Measurements from ENCODE around the gene COL9A3.
"Not testable (repeated sequence)": the region's sequence is repeated elsewhere in the genome, so short reads cannot be mapped to it uniquely, and the experiment has no call there.

Gene COL9A3

DNA sequence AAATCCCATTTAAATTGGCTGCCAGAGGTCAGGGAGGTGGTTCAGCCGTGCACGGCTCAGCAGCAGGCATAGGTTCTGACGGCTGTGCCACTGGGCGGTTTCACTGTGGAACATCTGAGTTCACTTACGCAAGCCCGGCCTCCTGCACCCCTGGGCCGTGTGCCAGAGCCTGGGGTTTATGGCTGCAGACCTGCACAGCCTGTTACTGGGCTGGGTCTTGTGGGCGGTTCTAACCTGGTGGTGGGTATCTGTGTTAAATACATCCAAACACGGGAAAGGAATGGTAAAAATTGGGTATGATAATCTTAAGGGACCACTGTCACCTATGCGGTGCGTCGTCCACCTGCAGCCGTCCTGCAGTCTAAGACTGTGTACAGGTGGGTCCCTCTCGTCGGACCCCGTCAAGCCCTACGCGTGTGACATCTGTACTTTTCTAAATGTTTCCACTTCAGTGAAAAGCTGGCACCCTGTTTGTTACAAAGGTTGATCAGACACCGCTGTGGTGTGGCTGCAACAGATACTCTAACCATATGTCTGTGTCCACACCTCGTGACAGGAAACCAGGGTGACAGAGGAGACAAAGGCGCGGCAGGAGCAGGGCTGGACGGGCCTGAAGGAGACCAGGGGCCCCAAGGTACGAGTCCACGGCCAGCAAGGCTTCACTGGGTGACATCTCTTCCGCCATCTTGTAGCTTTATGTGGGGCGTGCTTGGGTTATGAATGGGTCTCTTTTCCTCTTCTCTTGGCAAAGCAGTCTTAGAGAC, 21.5 kb downstream of the COL9A3 start:
- DNase-seq = no peak

DNA sequence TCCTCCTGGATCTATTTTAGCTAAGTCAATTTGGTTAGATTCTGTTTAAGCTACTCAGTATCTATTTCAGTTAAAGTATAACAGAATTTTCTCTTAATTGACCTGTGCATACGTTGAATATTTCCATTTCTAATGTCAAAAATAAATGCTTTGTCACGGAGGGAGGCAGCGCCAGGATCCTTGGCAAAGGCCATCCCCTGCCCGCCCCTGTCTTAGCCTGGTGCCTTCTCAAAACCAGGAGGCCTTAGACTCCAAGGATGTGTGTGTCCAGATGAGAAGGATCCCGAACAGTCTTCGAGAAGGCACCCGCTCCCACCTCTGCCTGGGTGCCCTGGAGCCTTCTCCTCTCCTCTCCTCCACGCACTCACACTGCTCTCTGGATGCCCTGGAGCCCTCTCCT, 22.4 kb downstream of the COL9A3 start:
- no peak for DNase-seq

DNA sequence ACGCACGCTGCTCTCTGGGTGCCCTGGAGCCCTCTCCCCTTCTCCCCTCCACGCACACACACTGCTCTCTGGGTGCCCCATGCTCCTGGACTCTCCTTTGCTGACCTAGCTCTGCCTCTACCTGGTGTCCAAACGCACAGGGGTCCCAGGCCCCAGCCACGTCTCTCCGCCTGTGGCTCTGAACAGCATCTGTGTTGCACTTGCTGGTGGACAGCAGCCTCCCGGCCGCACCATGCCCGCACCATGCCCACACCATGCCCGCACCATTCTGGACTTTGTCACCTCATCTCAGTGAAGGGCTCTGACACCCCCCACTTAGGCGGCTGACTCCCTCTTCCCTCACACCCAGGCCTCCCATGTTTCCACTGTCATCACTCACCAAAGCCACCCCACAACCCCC, 23.0 kb downstream of the COL9A3 start:
- no peak for DNase-seq

DNA sequence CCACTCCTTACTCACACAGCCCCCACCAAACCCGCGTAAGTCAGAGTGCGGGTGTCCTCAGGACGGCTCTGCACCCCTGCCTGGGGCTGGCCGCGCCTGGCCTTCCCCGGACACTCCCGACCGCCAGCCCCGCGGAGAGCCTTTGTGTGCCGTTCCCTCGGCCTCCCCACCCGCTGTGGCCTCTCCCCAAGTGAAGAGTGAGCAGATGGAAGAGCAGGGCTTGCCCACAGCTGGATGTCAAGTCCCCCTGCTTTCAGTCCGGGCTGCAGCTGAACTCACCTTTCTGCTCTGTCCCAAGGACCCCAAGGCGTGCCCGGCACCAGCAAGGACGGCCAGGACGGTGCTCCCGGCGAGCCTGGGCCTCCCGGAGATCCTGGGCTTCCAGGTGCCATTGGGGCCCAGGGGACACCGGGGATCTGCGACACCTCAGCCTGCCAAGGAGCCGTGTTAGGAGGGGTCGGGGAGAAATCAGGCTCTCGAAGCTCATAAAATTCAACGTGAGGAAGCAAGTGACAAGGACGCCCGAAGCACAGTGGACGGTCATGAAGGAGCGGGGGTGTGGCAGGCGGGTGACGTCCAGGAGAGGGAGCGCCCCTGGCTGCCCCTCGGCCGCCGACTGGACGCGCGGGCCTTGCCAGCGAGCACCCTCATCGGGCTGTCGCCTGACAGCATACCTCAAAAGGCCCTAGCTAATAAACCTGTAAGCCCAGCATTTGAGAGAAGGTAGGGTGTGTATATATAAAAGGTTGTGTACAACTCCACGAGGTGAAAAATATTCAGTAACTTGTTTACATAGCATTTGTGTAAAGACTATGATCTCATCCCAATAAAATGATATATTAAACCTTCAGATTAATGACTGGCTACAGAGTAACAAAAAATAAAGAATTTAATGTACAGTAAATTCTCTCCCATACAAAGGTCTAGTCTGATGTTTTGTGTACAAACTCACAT, 23.7 kb downstream of the COL9A3 start:
- DNase-seq = no peak

DNA sequence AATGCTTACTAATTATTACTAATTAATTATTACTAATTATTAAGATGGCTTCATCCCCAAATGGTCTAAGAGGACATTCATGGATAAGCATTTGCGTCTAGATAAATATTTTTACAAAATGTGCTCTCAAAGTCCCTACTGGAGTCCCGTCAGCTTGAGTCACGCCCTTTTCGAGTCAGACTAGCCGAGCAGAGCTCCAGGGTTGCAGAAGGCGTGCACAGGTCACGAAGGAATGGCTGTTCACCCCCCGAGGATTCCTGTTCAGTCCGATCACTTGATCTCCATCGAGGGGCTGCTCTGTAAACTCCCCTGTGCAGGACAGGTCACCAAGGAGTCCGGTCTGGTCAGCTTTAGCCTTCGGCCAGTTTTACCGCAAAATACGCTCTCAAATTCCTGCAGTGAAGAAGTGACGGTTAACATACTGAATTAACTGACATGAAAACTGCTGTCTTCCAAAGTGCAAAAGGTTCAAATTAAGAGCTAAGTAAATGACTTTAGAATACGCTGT, 24.9 kb downstream of the COL9A3 start:
- DNase-seq = no peak

DNA sequence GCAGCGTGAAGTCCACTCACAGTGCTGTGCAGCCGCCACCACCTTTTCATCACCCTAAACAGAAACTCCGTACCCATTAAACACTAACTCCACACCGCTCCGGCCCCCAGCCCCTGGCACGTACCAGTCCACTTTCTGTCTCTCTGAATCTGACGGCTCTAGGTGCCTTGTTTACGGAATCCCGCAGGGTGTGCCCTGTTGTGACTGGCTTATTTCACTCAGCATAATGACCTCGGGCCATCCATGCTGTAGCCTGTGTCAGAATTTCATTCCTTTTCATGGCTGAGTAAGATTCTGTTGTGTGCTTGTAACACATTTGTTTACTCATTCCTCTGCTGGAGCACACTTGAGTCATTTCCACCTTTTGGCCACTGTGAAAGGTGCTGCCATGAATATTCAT, 26.8 kb downstream of the COL9A3 start:
- DNase-seq = no peak

DNA sequence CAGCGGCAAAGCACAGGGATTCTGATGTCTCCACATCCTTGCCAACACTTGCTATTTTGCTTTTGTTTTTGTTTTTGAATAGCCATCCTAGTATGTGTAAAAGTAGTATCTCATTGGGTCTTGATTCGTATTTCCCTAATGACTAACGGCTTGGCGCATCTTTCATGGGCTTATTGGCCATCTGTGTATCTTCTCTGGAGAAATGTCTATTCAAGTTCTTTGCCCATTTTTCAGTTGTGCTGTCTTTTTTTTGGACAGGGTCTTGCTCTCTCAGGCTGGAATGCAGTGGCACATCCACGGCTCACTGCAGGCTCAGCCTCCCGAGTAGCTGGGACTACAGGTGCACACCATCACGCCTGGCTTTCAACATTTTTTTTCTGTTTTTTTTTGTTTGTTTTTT, 27.3 kb downstream of the COL9A3 start:
- no peak for DNase-seq

DNA sequence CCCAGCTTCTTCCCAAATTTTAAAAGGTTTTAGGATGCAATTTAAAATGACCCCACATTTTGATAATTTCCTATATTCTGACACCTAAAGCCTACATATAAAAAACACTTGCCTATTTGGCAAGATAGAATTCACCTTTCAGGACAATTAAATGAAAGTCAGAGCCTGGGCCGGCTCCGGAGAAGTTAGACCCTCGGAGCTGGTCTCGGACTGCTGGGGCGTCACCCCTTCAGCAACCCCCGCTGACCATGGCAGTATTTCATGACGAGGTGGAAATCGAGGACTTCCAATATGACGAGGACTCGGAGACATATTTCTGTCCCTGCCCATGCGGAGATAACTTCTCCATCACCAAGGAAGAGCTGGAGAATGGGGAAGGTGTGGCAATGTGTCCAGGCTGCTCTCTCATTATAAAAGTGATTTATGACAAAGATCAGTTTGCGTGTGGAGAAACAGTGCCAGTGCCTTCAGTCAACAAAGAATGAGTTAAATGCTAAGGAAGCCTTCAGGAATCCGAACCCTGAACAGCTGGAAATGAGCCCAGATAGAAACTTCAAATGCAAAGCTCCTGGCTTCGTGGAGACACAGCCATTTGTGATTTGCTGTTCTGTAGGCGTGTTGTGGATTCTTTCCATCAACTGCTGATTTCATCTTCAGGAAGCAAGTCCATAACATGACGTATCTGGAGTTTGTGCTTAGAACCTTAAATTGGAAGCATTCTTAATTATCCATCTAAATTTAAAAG, 28.7 kb downstream of the COL9A3 start:
- DNase-seq = no peak

DNA sequence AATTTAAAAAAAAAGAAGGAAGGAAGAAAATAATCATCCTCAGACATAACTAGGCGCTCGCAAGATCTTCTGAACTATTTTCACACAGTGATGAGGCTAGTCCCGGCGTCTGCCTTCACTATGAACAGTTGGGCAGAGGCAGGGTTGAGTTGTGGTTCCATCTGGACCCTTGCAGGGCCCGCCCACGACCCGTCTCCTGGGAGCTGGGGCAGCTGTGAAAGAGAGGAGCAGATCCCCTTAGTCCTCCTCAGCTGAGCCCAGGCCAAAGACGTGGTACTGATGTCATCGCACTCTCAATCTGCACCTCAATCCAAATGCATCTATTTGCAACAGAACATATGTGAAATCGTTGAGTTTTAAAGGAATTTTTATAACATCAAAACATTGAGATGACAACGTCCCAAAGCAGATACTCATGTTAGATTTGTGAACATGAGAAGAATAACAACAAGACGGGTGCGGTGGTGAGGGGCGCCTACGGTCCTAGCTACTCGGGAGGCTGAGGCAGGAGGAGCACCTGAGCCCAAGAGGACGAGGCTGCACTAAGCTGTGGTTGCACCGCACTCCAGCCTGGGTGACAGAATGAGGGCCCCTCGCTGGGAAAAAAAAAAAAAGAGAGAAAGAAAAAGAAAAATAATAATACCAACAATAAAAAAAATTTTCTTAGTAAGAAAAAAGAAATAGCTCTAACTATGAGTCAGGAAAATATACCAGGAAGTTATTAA, 29.5 kb downstream of the COL9A3 start:
- DNase-seq = no peak

DNA sequence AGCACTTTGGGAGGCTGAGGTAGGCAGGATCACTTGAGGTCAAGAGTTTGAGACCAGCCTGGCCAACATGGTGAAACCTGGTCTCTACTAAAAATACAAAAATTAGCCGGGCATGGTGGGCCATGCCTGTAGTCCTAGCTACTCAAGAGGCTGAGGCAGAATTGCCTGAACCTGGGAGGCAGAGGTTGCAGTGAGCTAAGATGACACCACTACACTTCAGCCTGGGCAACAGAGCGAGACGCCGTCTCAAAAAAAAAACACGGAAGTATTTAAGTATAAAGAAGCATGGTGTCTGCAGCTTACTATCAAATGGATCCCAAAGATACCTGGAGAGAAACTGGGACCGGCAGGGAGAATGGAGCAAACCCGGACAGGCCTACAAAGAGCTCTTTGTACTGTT, 32.1 kb downstream of the COL9A3 start:
- DNase-seq = not testable (repeated sequence)

DNA sequence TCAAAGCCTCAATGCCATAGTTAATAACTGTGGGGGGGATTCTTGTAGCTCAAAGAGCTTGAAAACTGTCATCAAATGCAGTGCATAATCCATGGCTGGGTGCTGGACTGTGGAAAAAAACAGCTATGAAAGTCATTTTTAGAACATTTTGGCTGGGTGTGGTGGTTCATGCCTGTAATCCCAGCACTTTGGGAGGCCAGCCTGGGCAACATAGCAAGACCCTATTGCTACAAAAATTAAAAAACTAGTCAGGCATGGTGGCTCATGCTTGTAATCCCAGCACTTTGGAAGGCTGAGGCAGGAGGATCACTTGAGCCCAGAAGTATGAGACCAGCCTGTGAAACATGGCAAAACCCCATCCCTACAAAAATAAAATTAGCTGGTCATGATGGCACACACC, 32.6 kb downstream of the COL9A3 start:
- no peak for DNase-seq

DNA sequence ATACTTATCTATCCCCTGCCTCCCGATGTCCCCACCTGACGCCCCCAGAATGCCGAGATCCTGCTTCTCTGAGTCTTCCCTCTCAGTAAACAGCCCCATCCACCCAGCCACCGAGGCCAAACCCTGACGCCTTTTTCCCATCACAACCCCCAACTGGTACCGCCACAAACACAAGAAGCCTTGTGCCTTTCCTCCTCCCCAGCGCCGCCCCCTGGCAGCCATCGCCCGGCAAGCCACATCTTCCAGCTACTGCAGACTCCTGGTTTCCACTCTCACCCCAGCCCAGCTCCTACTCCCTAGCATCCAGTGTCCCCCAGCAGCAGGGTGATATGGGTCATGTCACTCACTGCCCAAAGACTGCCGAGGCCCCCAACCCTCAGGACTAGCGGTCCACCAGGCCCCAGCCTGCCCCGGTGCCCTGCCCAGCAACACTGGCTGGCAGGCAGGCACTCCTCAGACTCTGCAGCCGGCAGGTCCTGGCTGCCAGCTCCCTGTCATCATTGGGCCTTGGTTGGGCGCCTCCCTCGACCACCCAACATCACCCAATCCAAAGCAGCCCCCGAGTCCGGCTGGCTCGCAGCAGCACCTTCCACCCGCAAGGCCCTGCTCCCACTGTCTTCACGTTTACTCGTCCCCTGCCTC, 33.6 kb downstream of the COL9A3 start:
- DNase-seq = no peak

DNA sequence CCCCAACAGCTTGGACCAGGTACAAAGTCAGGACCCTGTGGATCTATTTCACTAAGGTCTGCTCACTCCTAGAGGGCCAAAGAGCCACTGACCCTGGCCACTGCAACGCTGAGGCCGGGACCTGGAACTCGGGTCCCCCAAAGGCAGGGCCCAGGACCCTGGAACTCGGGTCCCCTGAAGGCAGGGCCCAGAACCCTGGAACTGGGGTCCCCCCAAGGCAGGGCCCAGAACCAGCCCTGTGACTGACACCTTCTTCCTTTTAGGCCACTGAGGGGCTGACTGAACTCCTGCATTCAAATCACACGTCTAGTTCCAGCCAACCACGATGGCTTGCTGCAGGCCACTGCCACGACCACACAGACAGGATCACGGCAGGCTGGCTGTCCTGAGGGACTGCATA, 35.3 kb downstream of the COL9A3 start:
- DNase-seq = no peak

DNA sequence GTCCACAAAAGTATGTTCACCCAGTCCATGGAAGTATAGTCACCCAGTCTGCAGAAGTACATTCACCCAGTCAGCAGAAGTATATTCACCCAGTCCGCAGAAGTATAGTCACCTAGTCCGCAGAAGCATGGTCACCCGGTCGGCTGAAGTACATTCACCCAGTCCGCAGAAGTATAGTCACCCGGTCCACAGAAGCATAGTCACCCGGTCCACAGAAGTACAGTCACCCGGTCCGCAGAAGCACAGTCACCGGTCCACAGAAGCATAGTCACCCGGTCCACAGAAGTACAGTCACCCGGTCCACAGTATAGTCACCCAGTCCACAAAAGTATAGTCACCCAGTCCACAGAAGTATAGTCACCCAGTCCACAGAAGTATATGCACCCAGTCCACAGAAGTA, 36.0 kb downstream of the COL9A3 start:
- DNase-seq = no peak

DNA sequence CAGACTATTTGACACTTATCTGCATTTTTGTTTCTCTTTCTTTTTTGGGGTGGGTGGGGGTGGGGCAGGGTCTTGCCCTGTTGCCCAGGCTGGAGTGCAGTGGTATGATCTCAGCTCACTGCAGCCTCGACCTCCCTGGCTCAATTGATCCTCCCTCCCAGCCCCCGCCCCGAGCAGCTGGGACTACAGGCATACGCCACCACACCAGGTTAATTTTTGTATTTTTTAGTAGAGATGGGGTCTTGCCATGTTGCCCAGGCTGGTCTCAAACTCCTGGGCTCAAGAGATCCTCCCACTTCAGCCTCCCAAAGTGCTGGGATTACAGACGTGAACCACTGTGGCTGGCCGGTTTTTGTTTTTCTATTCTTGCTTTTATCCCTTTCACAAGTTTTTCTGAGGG, 36.5 kb downstream of the COL9A3 start:
- DNase-seq = not testable (repeated sequence)

DNA sequence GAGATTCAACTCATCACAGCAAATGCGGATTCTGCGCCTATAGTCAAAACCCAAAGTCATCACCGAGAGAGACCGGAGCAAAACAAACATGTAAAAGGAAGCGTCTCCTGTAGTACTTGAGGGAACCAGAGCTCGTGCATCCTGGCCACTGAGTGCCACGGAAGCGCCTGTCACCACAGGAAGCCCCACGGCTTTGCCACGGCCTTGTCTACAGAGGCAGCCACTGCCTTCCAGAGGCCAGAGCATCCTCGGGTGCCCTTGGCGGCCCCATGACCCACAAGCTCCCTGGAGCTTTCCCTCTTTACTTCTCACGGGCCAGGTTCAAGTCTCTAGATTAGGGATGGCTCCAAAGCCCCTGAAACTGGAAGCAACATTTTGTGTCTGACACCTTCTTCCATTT, 37.3 kb downstream of the COL9A3 start:
- DNase-seq = no peak

DNA sequence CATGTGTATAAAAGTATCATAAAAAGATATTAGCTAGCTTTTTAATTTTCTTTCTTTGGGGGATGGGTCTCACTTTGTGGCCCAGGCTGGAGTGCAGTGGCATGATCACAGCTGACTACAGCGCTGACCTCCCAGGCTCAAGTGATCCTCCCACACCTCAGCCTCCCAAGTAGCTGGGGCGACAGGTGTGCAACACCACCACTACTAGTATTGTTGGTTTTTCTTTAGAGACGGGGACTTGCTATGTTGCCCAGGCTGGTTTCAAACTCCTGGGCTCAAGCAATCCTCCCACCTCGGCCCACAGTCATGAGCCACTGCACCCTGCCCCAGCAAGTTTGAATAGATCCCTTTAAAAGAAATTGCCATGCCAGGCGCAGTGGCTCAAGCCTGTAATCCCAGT, 38.3 kb downstream of the COL9A3 start:
- DNase-seq = no peak

DNA sequence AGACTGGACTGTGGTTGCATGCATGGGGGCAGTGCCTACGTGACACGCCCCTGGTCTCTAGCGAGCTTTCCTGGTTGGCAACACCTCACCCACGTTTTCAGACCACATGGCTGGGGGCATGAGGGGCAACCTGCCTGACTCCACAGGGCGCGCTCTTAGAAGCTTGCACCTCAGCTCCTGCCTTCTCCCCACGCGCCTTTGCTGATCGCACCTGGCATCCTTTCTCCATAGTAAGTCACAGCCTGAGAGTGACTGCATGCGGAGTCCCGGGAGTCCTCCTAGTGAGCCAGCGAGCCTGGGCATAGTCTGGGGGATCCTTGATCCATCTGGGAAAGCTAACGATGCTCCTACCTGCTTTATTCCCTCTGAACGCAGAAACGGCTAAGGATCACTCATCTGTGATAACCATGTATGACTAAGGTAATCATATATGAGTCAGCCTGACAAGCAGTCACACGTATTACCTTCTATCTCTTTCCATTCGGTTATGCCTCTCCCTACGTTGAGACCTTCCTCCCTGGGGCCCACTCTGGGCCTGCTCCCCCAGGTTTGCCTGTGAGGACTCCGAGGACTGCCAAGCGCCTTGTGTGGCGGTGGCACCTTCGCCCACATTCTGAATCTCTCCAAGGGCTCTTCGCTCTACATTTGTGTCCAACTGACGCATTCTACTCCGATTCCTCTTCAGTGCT, 40.2 kb downstream of the COL9A3 start:
- DNase-seq = no peak

DNA sequence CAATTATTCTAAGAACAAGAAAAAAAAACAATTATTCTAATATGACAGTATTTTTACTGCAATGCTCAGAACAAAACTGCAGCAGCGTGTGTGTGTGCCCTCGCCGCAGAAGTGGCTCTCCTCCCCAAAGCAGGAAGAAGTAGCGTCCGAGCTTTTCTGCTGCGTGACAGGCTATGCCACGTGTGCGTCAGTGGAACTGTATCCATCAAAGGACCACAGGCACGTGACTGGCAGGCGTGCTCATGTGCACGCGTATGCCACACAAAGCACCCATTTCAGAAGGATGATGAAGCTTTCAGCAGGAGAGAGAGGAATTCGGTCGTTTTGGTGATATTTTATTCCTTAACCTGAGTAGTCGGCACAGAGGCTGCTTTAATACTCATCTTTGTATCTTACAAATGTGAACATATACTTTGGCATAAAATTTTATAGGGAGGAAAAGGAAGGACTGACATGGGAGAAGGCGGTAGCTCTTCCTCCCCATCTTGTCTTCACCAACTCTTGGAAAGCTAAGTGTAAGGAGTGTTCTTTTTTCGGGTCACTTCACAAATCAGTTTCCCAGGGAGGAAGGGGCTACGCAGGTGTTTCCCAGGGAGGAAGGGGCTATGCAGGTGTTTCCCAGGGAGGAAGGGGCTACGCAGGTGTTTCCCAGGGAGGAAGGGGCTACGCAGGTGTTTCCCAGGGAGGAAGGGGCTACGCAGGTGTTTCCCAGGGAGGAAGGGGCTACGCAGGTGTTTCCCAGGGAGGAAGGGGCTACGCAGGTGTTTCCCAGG, 41.4 kb downstream of the COL9A3 start:
- DNase-seq = no peak

DNA sequence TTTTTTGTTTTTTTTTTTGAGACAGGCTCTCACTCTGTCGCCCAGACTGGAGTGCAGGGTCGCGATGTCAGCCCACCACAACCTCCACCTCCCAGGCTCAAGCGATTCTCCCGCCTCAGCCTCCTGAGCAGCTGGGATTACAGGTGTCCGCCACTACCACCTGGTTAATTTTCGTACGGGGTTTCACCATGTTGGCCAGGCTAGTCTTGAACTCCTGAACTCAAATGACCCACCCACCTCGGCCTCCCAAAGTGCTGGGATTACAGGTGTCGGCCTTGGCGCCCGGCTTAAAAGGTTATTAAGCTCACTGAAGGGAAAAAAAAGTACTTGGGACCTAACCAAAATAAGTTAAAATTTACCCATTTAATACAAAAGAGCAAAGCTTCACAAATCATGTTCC, 42.9 kb downstream of the COL9A3 start:
- DNase-seq = no peak

Data from NCI-H748 treated with DMSO at 0.1 percent for 48 hours (cell line).